Subcutaneous adipose tissue (tissue), 4 donors: ENCODE measurements around the gene TFB1M. TPM values are rescaled to one million over a fixed set of nuclear protein-coding genes. Genes with fewer than 3 reads are reported as not detected.

ENCODE experiments used
- total RNA-seq, 4 donors: library from RNA; depleted of rRNA; stranded (reverse); fragments of >200 nt; gene quantifications; one replicate each; pipeline ENCODE4 v1.1.0, GENCODE V29; 2016
- TF ChIP-seq, protein P1 (sequence below): fragments of 450-650 bp; IDR thresholded peaks from one replicate; pipeline ENCODE4 v1.5.1; 2016; ENCODE audit warnings: low read depth, mild to moderate bottlenecking, control low read depth, antibody characterized with exemption, moderate library complexity

Gene TFB1M
- total RNA-seq, 4 donors from 2014 or later = 8.6 to 12.6 (median 10.6) TPM

DNA sequence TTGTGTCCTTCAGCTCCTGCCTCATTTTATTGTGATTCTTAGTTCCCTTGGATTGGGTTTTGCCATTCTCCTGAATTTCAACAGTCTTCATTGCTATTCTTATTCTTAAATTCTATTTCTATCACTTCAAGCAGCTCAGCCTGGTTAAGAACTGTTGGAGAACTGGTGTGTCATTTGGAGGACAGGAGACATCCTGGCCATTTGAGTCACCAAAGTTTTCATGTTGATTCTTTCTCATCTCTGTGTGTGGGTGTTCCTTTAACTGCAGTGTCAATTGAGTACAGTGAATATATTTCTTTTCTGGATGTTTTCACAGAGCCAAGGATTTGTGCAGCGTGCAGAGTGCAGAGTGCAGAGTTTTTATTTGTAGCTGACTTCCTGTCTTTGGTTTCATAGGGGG is 33.5 kb upstream of the TFB1M start:
- TF ChIP-seq, protein P1, sequence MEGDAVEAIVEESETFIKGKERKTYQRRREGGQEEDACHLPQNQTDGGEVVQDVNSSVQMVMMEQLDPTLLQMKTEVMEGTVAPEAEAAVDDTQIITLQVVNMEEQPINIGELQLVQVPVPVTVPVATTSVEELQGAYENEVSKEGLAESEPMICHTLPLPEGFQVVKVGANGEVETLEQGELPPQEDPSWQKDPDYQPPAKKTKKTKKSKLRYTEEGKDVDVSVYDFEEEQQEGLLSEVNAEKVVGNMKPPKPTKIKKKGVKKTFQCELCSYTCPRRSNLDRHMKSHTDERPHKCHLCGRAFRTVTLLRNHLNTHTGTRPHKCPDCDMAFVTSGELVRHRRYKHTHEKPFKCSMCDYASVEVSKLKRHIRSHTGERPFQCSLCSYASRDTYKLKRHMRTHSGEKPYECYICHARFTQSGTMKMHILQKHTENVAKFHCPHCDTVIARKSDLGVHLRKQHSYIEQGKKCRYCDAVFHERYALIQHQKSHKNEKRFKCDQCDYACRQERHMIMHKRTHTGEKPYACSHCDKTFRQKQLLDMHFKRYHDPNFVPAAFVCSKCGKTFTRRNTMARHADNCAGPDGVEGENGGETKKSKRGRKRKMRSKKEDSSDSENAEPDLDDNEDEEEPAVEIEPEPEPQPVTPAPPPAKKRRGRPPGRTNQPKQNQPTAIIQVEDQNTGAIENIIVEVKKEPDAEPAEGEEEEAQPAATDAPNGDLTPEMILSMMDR = no peak

DNA sequence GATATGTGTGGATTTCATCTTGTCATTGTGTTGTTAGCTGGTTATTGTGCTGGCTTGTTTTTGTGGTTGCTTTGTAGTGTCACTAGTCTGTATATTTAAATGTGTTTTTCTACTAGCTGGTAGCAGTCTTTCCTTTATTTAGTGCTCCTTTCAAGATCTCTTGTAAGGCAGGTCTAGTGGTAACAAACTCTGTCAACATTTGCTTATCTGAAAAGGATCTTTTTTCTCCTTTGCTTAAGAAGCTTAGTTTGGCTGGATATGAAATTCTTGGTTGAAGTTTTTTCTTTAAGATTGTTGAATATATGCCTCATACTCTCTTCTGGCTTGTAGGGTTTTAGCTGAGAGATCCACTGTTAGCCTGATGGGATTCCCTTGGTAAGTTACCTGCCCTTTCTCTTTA is 32.7 kb upstream of the TFB1M start:
- TF ChIP-seq, protein P1 = no peak

DNA sequence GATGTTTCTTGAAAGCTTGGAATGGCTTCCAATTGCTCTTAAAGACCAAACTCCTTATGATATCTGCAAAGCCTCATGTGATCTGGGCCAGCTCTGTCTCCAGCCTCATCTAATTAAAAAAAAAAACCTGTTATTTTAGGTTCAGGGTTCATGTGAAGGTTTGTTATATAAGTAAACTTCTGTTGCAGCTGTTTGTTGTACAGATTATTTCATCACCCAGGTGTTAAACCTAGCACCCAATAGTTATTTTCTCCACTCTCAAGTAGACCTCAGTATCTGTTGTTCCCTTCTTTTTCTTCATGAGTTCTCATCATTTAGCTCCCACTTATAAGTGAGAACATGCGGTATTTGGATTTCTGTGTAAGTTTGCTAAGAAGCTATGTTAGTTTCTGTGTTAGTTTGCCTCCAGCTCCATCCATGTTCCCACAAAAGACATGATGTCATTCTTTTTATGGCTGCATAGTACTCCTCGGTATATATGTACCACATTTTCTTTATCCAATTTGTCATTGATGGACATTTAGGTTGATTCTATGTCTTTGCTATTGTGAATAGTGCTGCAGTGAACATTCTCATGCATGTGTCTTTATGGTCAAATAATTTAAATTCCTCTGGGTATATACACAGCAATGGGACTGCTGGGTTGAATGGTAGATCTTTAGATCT is 30.2 kb upstream of the TFB1M start:
- TF ChIP-seq, protein P1 = no peak

DNA sequence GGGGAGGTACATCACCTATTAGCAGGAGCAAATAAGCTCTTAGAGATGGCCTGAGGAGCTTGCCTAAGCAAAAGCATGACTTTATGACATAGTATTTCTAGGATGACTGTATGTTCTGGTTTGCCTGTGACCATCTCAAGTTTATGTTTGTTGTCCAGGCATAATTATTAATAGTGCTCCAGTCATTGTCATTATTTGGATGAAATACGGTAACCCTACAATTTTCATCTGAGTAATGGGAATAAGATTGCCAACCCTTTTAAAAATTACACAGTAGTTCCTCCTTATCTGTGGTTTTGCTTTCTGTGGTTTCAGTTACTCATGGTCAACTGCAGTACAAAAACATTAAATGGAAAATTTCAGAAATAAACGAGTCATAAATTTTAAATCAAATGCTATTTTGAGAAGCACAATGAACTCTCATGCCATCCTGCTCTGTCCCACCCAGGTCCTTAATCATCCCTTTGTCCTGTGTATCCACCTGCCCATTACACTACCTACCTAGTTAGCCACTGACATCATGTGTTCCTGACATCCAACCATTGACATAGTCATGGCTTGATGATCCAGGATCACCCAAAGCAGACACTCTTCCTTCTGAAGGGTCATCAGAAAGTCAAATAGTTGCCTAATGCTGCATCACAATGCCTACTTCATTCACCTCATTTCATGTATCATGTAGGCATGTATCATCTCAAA is 27.0 kb upstream of the TFB1M start:
- TF ChIP-seq, protein P1 = no peak

DNA sequence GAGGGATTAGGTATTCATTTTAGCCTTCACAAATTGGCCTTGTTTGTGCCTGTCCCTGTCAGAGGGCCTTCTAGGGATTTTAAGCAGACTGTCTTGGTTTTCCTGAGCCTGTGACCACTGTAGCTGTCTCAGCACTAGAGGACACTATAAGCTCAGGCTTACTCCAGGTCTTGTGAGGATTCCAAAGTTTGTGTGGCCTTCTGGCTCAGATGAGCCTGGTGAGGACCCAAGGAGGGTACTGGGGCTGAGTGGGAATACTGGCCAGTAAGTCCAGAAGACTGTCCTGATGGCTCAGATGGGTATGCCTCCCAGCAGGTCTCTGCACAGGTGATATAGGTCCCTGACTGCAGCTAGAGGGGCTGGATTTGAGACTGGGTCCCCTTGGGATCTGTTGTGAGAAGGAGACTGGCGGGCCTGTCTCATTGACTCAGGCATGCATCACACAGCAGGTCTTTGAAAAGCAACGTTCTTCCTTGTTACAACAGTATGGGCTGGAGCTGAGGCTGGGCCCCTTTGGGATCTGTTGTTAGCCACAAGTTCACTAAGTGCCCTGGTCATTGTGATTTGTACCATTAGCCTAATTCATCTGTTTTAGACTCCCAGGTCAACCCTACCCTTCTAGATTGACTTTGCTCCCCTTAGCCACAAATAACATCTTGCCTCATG is 26.3 kb upstream of the TFB1M start:
- TF ChIP-seq, protein P1 = no peak

DNA sequence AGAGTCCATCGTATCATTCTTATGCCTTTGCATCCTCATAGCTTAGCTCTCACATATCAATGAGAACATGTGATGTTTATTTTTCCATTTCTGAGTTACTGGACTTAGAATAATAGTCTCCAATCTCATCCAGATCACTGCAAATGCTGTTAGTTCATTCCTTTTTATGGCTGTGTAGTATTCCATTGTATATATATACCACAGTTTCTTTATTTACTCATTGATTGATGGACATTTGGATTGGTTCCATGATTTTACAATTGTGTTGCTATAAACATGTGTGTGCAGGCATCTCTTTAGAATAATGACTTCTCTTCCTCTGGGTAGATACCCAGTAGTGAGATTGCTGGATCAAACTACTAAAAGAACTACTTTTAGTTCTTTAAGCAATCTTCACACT is 21.0 kb upstream of the TFB1M start:
- TF ChIP-seq, protein P1 = no peak

DNA sequence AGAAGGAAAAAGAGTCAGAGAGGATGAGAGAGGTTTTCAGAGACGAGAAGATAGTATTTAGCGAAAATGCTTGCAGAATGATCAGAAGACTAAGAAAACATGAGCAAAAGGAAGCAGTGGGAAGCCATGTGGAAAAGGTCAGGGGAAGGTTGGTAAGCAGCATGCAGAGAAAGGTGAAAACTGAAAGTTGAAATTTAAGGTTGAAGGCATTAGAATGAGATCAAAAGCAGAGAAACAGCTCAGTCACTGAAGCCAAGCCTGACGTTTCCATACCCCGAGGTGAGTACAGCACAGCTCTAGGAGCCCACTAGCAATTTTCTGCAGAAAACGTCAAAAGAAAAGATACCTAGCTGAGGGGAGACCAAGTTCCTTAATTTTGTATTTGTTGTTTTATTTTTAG is 19.1 kb upstream of the TFB1M start:
- TF ChIP-seq, protein P1 = no peak
